ENCODE results near the gene KSR1. TPM values are rescaled to one million over a fixed set of nuclear protein-coding genes. Genes with fewer than 3 reads are reported as not detected.

Gene KSR1
- total RNA-seq, 2 experiments from 2014 or later, result 19.4 to 25.3 TPM

- H3K4me1 ChIP-seq (ENCODE audit: insufficient read depth, low read length), result no peaks in the 10 kb centered on the region
- H3K27ac ChIP-seq (ENCODE audit: low read depth in 1 of 2, low read length in 2 of 2), result no peak overlapping the region
- H3K36me3 Mint-ChIP-seq (ENCODE audit: low read depth), result no peaks in the 10 kb centered on the region
- no peaks in the 10 kb centered on the region for H3K27me3 ChIP-seq (ENCODE audit: control insufficient read depth in 1 of 2, insufficient read depth in 2 of 2, low read length in 2 of 2)
- ChIA-PET POLR2A (no interaction called here), CTCF (no interaction called here)
- no peak for TF ChIP-seq CTCF (IDR thresholded peaks at IDR 0.05)
- H3K4me3 Mint-ChIP-seq, result no peak overlapping the region
- no peaks in the 10 kb centered on the region for H3K36me3 ChIP-seq (ENCODE audit: insufficient read depth, low read length)
- no peaks in the 10 kb centered on the region for H3K9me3 ChIP-seq (ENCODE audit: control insufficient read depth in 1 of 2, insufficient read depth in 1 of 2, low read length in 2 of 2)
- ATAC-seq (ENCODE audit: poor library complexity) (no peak), DNase-seq (no peak)
- no peaks in the 10 kb centered on the region for H3K4me1 Mint-ChIP-seq (ENCODE audit: low read depth)
- no peak overlapping the region for H3K4me3 ChIP-seq (ENCODE audit: low read length)
- no peaks in the 10 kb centered on the region for H3K27me3 Mint-ChIP-seq
- H3K27ac Mint-ChIP-seq, result no peak overlapping the region
- intact Hi-C loops (cut with DNase I, micrococcal nuclease), result no loop called here
- H3K9me3 Mint-ChIP-seq, result no peaks in the 10 kb centered on the region
Observed at GRCh38 chr17:27418366-27418615, 38.0 kb upstream of the KSR1 start.

GRCh38 chr17:27419156-27419555, 37.1 kb upstream of the KSR1 start:
- intact Hi-C loops (cut with DNase I, micrococcal nuclease), result no loop called here
- DNase-seq (no peak), ATAC-seq (ENCODE audit: poor library complexity) (no peak)
- TF ChIP-seq CTCF (IDR thresholded peaks at IDR 0.05), result no peak
- no peaks in the 10 kb centered on the region for H3K4me1 ChIP-seq (ENCODE audit: insufficient read depth, low read length)
- ChIA-PET POLR2A (no interaction called here), CTCF (no interaction called here)
- H3K36me3 ChIP-seq (ENCODE audit: insufficient read depth, low read length), result no peaks in the 10 kb centered on the region
- Mint-ChIP-seq H3K36me3 (ENCODE audit: low read depth) (no peaks in the 10 kb centered on the region), H3K27ac (no peak overlapping the region), H3K4me1 (ENCODE audit: low read depth) (no peaks in the 10 kb centered on the region), H3K9me3 (no peaks in the 10 kb centered on the region), H3K4me3 (no peak overlapping the region), H3K27me3 (no peaks in the 10 kb centered on the region)
- no peak overlapping the region for H3K4me3 ChIP-seq (ENCODE audit: low read length)
- no peak overlapping the region for H3K27ac ChIP-seq (ENCODE audit: low read depth in 1 of 2, low read length in 2 of 2)
- no peaks in the 10 kb centered on the region for H3K27me3 ChIP-seq (ENCODE audit: control insufficient read depth in 1 of 2, insufficient read depth in 2 of 2, low read length in 2 of 2)
- no peaks in the 10 kb centered on the region for H3K9me3 ChIP-seq (ENCODE audit: control insufficient read depth in 1 of 2, insufficient read depth in 1 of 2, low read length in 2 of 2)

- Histone ChIP-seq H3K36me3 (ENCODE audit: insufficient read depth, low read length) (no peaks in the 10 kb centered on the region), H3K4me1 (ENCODE audit: insufficient read depth, low read length) (no peaks in the 10 kb centered on the region), H3K9me3 (ENCODE audit: control insufficient read depth in 1 of 2, insufficient read depth in 1 of 2, low read length in 2 of 2) (no peaks in the 10 kb centered on the region), H3K4me3 (ENCODE audit: low read length) (no peak overlapping the region), H3K27ac (ENCODE audit: low read depth in 1 of 2, low read length in 2 of 2) (no peak overlapping the region), H3K27me3 (ENCODE audit: control insufficient read depth in 1 of 2, insufficient read depth in 2 of 2, low read length in 2 of 2) (no peaks in the 10 kb centered on the region)
- CTCF ChIA-PET, result no interaction called here
- H3K36me3 Mint-ChIP-seq (ENCODE audit: low read depth), result no peaks in the 10 kb centered on the region
- intact Hi-C loops (cut with DNase I, micrococcal nuclease), result no loop called here
- no peaks in the 10 kb centered on the region for H3K4me1 Mint-ChIP-seq (ENCODE audit: low read depth)
- H3K27ac Mint-ChIP-seq, result no peak overlapping the region
- H3K27me3 Mint-ChIP-seq, result no peaks in the 10 kb centered on the region
- H3K4me3 Mint-ChIP-seq, result no peak overlapping the region
- ATAC-seq (ENCODE audit: poor library complexity) (no peak), DNase-seq (no peak)
- TF ChIP-seq CTCF (IDR thresholded peaks at IDR 0.05), result no peak
- POLR2A ChIA-PET, result no interaction called here
- no peaks in the 10 kb centered on the region for H3K9me3 Mint-ChIP-seq
Observed at GRCh38 chr17:27420211-27420950, 35.9 kb upstream of the KSR1 start.
